Cardiac fibroblast (primary cell): ENCODE measurements around the gene RAPH1.
A peak's percentile ranks its signal among the peaks of the same experiment; 100 is the strongest.

Experiments
- DNase-seq, 2 donors: peaks; one replicate each; pipeline versions ENCODE4 v3.0.0 to v3.0.0-alpha.2; 2010; ENCODE audit warnings: low read depth in 2 of 2
- H3K4me3 ChIP-seq, 2 donors: replicated peaks in 1 of 2; 1 replicate in 1 of 2; 2 replicates in 1 of 2; pipeline ENCODE4 v1.5.1; 2011; ENCODE audit warnings: low read depth in 2 of 2, low read length in 2 of 2, mild to moderate bottlenecking in 2 of 2, moderate library complexity in 1 of 2
- TF ChIP-seq, protein P1 (sequence below): IDR thresholded peaks from one replicate; pipeline ENCODE4 v1.5.1; 2011; ENCODE audit warnings: low read depth, mild to moderate bottlenecking, low read length, inconsistent platforms

Gene RAPH1, protein sequence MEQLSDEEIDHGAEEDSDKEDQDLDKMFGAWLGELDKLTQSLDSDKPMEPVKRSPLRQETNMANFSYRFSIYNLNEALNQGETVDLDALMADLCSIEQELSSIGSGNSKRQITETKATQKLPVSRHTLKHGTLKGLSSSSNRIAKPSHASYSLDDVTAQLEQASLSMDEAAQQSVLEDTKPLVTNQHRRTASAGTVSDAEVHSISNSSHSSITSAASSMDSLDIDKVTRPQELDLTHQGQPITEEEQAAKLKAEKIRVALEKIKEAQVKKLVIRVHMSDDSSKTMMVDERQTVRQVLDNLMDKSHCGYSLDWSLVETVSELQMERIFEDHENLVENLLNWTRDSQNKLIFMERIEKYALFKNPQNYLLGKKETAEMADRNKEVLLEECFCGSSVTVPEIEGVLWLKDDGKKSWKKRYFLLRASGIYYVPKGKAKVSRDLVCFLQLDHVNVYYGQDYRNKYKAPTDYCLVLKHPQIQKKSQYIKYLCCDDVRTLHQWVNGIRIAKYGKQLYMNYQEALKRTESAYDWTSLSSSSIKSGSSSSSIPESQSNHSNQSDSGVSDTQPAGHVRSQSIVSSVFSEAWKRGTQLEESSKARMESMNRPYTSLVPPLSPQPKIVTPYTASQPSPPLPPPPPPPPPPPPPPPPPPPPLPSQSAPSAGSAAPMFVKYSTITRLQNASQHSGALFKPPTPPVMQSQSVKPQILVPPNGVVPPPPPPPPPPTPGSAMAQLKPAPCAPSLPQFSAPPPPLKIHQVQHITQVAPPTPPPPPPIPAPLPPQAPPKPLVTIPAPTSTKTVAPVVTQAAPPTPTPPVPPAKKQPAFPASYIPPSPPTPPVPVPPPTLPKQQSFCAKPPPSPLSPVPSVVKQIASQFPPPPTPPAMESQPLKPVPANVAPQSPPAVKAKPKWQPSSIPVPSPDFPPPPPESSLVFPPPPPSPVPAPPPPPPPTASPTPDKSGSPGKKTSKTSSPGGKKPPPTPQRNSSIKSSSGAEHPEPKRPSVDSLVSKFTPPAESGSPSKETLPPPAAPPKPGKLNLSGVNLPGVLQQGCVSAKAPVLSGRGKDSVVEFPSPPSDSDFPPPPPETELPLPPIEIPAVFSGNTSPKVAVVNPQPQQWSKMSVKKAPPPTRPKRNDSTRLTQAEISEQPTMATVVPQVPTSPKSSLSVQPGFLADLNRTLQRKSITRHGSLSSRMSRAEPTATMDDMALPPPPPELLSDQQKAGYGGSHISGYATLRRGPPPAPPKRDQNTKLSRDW

DNA sequence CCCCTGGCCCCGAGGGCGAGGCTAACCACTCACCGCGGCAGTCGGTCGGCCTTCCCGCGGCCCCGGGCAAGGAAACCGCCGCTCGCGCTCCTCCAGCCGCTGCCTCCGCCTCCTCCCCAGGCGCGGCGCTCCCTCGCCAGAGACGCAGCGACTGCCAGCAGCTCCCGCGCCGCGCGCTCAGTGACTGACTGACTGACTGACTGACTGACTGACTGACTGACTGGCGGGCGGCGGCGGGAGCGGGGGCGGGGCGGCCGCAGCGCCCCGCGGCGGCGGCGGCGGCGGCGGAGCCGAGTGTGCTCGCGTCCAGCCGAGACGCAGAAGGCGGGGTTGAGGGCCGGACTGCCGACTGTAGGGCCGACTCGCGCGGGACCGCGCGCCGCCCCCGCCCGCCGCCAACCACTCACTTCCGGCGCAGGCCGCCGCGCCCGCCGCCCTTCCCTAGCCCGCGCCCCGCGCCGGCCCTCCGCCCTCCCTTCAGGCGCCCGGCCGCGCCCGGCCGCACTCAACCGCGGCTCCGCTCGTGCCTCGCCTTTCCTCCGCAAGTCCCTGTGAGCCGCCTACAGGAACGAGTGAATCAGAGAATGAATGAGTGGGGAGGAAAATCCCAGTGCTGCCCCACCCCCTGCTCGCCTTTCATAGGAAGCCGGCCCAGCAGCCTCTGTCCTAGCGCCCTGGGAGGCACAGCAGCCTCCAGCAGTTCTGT is at the start of gene RAPH1:
Gene RAPH1 (minus strand): TSS at position 224 of the 706 bp plus-strand sequence. CDS start 39,948 bp downstream, outside the sequence.
- peak; percentile 88 to 92 for DNase-seq
- H3K4me3 ChIP-seq, result peak within 1 kb of the TSS; percentile 93 to 96
- TF ChIP-seq, protein P1, sequence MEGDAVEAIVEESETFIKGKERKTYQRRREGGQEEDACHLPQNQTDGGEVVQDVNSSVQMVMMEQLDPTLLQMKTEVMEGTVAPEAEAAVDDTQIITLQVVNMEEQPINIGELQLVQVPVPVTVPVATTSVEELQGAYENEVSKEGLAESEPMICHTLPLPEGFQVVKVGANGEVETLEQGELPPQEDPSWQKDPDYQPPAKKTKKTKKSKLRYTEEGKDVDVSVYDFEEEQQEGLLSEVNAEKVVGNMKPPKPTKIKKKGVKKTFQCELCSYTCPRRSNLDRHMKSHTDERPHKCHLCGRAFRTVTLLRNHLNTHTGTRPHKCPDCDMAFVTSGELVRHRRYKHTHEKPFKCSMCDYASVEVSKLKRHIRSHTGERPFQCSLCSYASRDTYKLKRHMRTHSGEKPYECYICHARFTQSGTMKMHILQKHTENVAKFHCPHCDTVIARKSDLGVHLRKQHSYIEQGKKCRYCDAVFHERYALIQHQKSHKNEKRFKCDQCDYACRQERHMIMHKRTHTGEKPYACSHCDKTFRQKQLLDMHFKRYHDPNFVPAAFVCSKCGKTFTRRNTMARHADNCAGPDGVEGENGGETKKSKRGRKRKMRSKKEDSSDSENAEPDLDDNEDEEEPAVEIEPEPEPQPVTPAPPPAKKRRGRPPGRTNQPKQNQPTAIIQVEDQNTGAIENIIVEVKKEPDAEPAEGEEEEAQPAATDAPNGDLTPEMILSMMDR, result no peak

DNA sequence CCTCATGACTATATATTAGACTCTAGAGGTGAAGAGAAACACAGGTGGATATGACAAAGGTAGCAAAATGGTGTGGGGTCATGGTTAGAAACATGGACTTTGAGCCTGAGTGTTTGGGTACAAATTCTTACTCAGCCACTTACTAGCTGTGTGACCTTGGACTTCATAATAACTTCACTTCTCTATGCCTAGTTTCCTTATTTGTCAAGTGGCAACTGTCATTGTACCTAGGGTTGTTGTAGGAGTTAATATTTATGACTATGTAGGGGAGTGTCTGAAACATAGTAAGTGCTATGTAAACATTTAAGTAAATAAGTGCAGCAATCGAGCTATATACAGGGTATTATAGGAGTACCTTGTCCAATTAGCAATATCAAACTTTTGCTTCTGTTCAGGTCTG is 49.7 kb upstream of the RAPH1 start:
- H3K4me3 ChIP-seq, result no peak overlapping the region
- no peak for DNase-seq
- TF ChIP-seq, protein P1, result no peak

DNA sequence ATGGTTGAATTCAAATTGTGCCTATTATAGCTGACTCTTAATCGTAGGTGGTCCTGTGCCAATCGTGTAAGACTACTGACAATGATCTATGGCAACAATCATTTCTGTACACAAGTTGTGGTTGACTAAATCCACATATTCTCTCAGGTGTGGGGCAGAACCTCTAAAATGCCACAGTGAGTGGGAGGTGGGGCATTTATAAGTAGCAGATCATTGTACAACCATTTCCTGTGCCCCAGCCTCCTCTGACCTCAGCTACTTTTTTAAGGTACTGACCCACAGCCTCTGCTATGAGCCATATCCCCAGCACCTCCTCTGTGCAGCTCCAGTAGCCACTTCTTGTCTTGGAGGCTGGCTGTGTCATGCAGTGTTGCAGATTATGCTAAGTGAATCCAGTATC is 48.6 kb upstream of the RAPH1 start:
- DNase-seq, result peak; percentile 44 to 86
- H3K4me3 ChIP-seq, result no peak overlapping the region
- TF ChIP-seq, protein P1, result no peak

DNA sequence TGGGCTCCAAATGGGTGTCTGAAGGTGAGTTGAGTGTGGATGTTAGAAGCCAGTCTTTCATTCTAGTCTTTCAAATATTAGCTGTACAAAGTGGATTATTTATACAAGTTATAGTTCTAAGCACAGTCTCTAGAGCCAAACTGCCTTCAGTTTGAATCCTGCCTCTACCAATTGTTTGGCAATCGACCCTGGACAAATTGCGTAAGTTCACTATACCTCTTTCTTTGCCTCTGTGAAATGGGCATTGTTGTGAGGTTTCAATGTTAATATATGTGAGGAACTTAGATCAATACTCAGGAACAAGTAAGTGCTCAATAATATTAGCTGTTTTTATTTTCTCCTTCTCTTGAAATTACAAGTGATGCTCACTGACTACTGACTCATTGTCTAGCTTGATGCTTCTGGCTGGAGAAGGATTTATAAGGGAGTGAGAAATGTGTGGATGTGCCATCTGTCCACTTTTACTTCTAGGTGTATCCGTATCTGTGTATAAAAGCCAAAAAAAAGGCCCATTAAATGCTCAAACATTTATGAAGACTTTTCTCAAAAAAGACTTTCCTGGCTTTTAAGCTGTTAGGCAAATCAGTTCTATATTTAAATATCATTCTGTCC is 48.1 kb upstream of the RAPH1 start:
- TF ChIP-seq, protein P1, result no peak
- H3K4me3 ChIP-seq, result no peak overlapping the region
- peak in 1 of 2 donors; percentile 38 for DNase-seq

DNA sequence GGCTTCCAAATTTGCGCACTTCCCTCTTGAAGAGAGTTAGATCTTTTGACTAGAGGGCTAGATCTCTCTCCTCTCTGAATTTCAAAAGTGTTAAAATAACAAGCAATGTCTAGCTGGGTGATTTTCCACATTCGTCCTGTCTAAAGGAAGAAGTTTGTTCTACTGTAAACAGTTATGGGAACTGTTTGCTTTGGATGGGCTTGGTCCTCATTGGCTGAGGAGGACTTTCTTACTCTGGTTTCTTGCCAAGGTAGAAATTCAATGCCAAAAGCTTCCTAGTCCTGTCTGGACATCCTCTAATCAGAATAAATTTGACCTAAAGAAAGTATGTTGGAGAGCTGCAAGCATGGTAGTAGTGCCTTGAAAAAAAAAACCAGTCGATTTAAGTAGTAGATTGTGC is 47.4 kb upstream of the RAPH1 start:
- TF ChIP-seq, protein P1, result no peak
- H3K4me3 ChIP-seq, result no peak overlapping the region
- DNase-seq, result peak; percentile 34 to 72
